Measurements from ENCODE around the gene DNAJC15. TPM values are rescaled to one million over a fixed set of nuclear protein-coding genes. Genes with fewer than 3 reads are reported as not detected.

Gene DNAJC15
- total RNA-seq, 1 experiment from 2014 or later: 10.8 TPM

DNA sequence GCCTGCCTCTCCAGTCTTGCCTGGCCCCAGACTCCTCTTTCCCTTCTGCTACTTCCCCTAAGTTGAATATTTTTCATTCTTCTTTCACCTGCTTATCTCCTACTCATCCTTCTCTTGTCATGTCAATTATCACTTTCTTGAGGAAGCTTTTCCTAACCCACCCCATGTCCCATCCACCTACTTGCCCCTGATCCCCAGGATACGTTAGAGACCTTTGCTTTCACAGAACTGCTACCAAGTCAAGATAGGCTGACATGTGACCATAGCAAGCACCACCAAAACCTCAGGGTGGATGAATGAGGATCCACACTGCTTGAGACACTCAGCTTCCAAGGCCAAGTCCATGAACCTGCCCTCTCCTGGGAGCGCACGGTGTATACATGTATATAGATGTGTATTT lies 131.5 kb downstream of the DNAJC15 start:
- DNase-seq (ENCODE audit: low read depth, low spot score) (no peak), ATAC-seq (no peak)
- no peaks in the 10 kb centered on the region for H4K20me1 ChIP-seq (ENCODE audit: insufficient read depth)
- no peaks in the 10 kb centered on the region for H3K9me3 ChIP-seq (ENCODE audit: control insufficient read depth in 1 of 2, insufficient read depth in 1 of 2, low read depth in 1 of 2, low read length in 2 of 2)
- TF ChIP-seq FOSL1 (IDR thresholded peaks at IDR 0.05; ENCODE audit: low read depth): no peak
- no peak for TF ChIP-seq YY1 (IDR thresholded peaks at IDR 0.05; ENCODE audit: extremely low read depth, insufficient replicate concordance, low read depth, low read length)
- TF ChIP-seq ZNF274 (IDR thresholded peaks at IDR 0.05; ENCODE audit: low read depth, low read length): no peak
- TF ChIP-seq JUND (IDR thresholded peaks at IDR 0.05): no peak
- TF ChIP-seq, protein P1, sequence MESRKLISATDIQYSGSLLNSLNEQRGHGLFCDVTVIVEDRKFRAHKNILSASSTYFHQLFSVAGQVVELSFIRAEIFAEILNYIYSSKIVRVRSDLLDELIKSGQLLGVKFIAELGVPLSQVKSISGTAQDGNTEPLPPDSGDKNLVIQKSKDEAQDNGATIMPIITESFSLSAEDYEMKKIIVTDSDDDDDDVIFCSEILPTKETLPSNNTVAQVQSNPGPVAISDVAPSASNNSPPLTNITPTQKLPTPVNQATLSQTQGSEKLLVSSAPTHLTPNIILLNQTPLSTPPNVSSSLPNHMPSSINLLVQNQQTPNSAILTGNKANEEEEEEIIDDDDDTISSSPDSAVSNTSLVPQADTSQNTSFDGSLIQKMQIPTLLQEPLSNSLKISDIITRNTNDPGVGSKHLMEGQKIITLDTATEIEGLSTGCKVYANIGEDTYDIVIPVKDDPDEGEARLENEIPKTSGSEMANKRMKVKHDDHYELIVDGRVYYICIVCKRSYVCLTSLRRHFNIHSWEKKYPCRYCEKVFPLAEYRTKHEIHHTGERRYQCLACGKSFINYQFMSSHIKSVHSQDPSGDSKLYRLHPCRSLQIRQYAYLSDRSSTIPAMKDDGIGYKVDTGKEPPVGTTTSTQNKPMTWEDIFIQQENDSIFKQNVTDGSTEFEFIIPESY (IDR thresholded peaks at IDR 0.05; ENCODE audit: extremely low read depth, insufficient replicate concordance, low read length): no peak
- no peak for TF ChIP-seq CEBPB (IDR thresholded peaks at IDR 0.05; ENCODE audit: low read depth)
- no peak for TF ChIP-seq RAD21 (IDR thresholded peaks at IDR 0.05; ENCODE audit: low read depth)
- no peak for TF ChIP-seq CBX3 (IDR thresholded peaks at IDR 0.05; ENCODE audit: low read depth)
- TF ChIP-seq SIN3A (IDR thresholded peaks at IDR 0.05; ENCODE audit: low read depth): no peak
- TF ChIP-seq, protein P2, sequence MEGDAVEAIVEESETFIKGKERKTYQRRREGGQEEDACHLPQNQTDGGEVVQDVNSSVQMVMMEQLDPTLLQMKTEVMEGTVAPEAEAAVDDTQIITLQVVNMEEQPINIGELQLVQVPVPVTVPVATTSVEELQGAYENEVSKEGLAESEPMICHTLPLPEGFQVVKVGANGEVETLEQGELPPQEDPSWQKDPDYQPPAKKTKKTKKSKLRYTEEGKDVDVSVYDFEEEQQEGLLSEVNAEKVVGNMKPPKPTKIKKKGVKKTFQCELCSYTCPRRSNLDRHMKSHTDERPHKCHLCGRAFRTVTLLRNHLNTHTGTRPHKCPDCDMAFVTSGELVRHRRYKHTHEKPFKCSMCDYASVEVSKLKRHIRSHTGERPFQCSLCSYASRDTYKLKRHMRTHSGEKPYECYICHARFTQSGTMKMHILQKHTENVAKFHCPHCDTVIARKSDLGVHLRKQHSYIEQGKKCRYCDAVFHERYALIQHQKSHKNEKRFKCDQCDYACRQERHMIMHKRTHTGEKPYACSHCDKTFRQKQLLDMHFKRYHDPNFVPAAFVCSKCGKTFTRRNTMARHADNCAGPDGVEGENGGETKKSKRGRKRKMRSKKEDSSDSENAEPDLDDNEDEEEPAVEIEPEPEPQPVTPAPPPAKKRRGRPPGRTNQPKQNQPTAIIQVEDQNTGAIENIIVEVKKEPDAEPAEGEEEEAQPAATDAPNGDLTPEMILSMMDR (IDR thresholded peaks at IDR 0.05 in 2 of 3, conservative IDR thresholded peaks at IDR 0.05 in 1 of 3; ENCODE audit: borderline replicate concordance in 1 of 3, insufficient read depth in 1 of 3, low read depth in 2 of 3, low read length in 2 of 3): no peak
- no peak for TF ChIP-seq EZH2 (IDR thresholded peaks at IDR 0.05)
- TF ChIP-seq EGR1 (IDR thresholded peaks at IDR 0.05; ENCODE audit: low read depth): no peak
- no peak for TF ChIP-seq TCF7L2 (IDR thresholded peaks at IDR 0.05; ENCODE audit: borderline replicate concordance, extremely low read depth, insufficient read depth, insufficient read length)
- TF ChIP-seq, protein P3, sequence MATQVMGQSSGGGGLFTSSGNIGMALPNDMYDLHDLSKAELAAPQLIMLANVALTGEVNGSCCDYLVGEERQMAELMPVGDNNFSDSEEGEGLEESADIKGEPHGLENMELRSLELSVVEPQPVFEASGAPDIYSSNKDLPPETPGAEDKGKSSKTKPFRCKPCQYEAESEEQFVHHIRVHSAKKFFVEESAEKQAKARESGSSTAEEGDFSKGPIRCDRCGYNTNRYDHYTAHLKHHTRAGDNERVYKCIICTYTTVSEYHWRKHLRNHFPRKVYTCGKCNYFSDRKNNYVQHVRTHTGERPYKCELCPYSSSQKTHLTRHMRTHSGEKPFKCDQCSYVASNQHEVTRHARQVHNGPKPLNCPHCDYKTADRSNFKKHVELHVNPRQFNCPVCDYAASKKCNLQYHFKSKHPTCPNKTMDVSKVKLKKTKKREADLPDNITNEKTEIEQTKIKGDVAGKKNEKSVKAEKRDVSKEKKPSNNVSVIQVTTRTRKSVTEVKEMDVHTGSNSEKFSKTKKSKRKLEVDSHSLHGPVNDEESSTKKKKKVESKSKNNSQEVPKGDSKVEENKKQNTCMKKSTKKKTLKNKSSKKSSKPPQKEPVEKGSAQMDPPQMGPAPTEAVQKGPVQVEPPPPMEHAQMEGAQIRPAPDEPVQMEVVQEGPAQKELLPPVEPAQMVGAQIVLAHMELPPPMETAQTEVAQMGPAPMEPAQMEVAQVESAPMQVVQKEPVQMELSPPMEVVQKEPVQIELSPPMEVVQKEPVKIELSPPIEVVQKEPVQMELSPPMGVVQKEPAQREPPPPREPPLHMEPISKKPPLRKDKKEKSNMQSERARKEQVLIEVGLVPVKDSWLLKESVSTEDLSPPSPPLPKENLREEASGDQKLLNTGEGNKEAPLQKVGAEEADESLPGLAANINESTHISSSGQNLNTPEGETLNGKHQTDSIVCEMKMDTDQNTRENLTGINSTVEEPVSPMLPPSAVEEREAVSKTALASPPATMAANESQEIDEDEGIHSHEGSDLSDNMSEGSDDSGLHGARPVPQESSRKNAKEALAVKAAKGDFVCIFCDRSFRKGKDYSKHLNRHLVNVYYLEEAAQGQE (IDR thresholded peaks at IDR 0.05; ENCODE audit: low read depth): no peak
- TF ChIP-seq POLR2AphosphoS5 (IDR thresholded peaks at IDR 0.05; ENCODE audit: low read depth, low read length): no peak
- no peak for TF ChIP-seq EZH2phosphoT487 (IDR thresholded peaks at IDR 0.05; ENCODE audit: borderline replicate concordance)
- TF ChIP-seq, protein P4, sequence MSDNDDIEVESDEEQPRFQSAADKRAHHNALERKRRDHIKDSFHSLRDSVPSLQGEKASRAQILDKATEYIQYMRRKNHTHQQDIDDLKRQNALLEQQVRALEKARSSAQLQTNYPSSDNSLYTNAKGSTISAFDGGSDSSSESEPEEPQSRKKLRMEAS (IDR thresholded peaks at IDR 0.05): no peak
- TF ChIP-seq, protein P5, sequence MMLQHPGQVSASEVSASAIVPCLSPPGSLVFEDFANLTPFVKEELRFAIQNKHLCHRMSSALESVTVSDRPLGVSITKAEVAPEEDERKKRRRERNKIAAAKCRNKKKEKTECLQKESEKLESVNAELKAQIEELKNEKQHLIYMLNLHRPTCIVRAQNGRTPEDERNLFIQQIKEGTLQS (IDR thresholded peaks at IDR 0.05): no peak
- H3K4me3 ChIP-seq (replicated peaks in 1 of 2; ENCODE audit: low read depth in 1 of 2, low read length in 2 of 2): no peak overlapping the region
- no peak overlapping the region for H2AFZ ChIP-seq (ENCODE audit: low read depth, low read length, poor library complexity, severe bottlenecking)
- POLR2A ChIA-PET: no interaction called here
- no peaks in the 10 kb centered on the region for H3K79me2 ChIP-seq (ENCODE audit: insufficient read depth, low read length)
- H3K4me1 ChIP-seq (ENCODE audit: control insufficient read depth in 1 of 2, insufficient read depth in 2 of 2, low read length in 2 of 2): peaks cover 14% of the 10 kb centered on the region in 2 experiments; a peak in 3 of 4 replicates
- H3K9ac ChIP-seq (ENCODE audit: low read length): no peak overlapping the region
- intact Hi-C loops (cut with micrococcal nuclease): no loop called here
- RAD21 ChIA-PET (ENCODE audit: low non-redundant PET in 1 of 2, low total read pairs in 2 of 2, uncharacterized antibody in 2 of 2, unreplicated experiment in 2 of 2): no interaction called here
- CTCF ChIA-PET: no interaction called here
- H3K36me3 ChIP-seq (ENCODE audit: control insufficient read depth in 1 of 2, insufficient read depth in 2 of 2, low read length in 2 of 2): no peaks in the 10 kb centered on the region
- H3K27ac ChIP-seq (ENCODE audit: low read depth, low read length): no peak overlapping the region
- no peaks in the 10 kb centered on the region for H3K27me3 ChIP-seq (ENCODE audit: insufficient read depth, low read length)
- BruUV-seq (replicated peaks): no TSS peak
- no peaks in the 10 kb centered on the region for H3K9me2 ChIP-seq (ENCODE audit: insufficient read depth)
- no peak overlapping the region for H3K4me2 ChIP-seq (ENCODE audit: low read length)

All from HCT116 (cell line).